Smooth muscle cell (in vitro differentiated cells): ENCODE measurements around the gene KRT78. TPM values are rescaled to one million over a fixed set of nuclear protein-coding genes. Genes with fewer than 3 reads are reported as not detected.

Experiments
- DNase-seq: peaks from one replicate; lab custom pipeline; 2025; ENCODE audit not compliant: unreplicated experiment; lab: John Stamatoyannopoulos, UW
- H2AFZ ChIP-seq: fragments of 200-600 bp; sonication (generic); 2 replicates; pipeline ENCODE4 v1.6.0; 2016; ENCODE audit warnings: antibody characterized with exemption, low read depth, mild to moderate bottlenecking
- H3F3A ChIP-seq: fragments of 200-600 bp; sonication (generic); 2 replicates; pipeline ENCODE4 v1.6.0; 2017; ENCODE audit warnings: antibody characterized with exemption, low read depth
- H3K27ac ChIP-seq: fragments of 200-600 bp; sonication (generic); 2 replicates; pipeline ENCODE4 v1.5.1; 2016; ENCODE audit warnings: low read depth, mild to moderate bottlenecking
- H3K27me3 ChIP-seq: fragments of 200-600 bp; sonication (generic); 2 replicates; pipeline ENCODE4 v1.6.1; 2016; ENCODE audit warnings: low read depth, mild to moderate bottlenecking
- H3K36me3 ChIP-seq: fragments of 200-600 bp; sonication (generic); 2 replicates; pipeline ENCODE4 v1.5.1; 2016; ENCODE audit warnings: low read depth
- H3K4me1 ChIP-seq: fragments of 200-600 bp; sonication (generic); 2 replicates; pipeline ENCODE4 v1.5.1; 2016; ENCODE audit warnings: low read depth
- H3K4me2 ChIP-seq: fragments of 200-600 bp; sonication (generic); 2 replicates; pipeline ENCODE4 v1.6.0; 2016; ENCODE audit warnings: mild to moderate bottlenecking
- H3K4me3 ChIP-seq: fragments of 200-600 bp; sonication (generic); 2 replicates; pipeline ENCODE4 v1.5.1; 2016; ENCODE audit warnings: mild to moderate bottlenecking
- H3K79me2 ChIP-seq: fragments of 200-600 bp; sonication (generic); 2 replicates; pipeline ENCODE4 v1.6.0; 2016; ENCODE audit warnings: low read depth, mild to moderate bottlenecking
- H3K9ac ChIP-seq: fragments of 200-600 bp; sonication (generic); 2 replicates; pipeline ENCODE4 v1.6.0; 2016; ENCODE audit warnings: low read depth
- H3K9me3 ChIP-seq: fragments of 200-600 bp; sonication (generic); replicated peaks from 2 replicates; pipeline ENCODE4 v1.5.1; 2016; ENCODE audit warnings: low read depth
- H4K20me1 ChIP-seq: fragments of 200-600 bp; sonication (generic); 2 replicates; pipeline ENCODE4 v1.6.0; 2016; ENCODE audit warnings: low read depth
- WGBS: methylation state at CpG from one replicate; pipeline ENCODE4 v1.1.7; 2016; ENCODE audit warnings: low lambda C conversion rate; 5-methylcytosine and 5-hydroxymethylcytosine counted together
- polyA plus RNA-seq: library from polyadenylated mRNA; unstranded; fragments of >200 nt; fragmentation: Nextera tagmentation; extraction: Ambion mirVana; gene quantifications from 2 replicates; pipeline ENCODE4 v1.2.1, GENCODE V29; 2016
- total RNA-seq: library from RNA; depleted of rRNA; stranded (reverse); fragments of >200 nt; gene quantifications from 2 replicates; pipeline ENCODE4 v1.2.3, GENCODE V29; 2014
- TF ChIP-seq, protein P1 (sequence below): fragments of 200-600 bp; sonication (generic); IDR thresholded peaks from 2 replicates; pipeline ENCODE4 v1.5.1; 2017; ENCODE audit warnings: borderline replicate concordance, mild to moderate bottlenecking, antibody characterized with exemption; ENCODE audit not compliant: insufficient read depth, poor library complexity, severe bottlenecking

The KRT78 gene
- total and polyA plus RNA-seq, 2 experiments from 2014 or later: 1.6 to 2.7 TPM

DNA sequence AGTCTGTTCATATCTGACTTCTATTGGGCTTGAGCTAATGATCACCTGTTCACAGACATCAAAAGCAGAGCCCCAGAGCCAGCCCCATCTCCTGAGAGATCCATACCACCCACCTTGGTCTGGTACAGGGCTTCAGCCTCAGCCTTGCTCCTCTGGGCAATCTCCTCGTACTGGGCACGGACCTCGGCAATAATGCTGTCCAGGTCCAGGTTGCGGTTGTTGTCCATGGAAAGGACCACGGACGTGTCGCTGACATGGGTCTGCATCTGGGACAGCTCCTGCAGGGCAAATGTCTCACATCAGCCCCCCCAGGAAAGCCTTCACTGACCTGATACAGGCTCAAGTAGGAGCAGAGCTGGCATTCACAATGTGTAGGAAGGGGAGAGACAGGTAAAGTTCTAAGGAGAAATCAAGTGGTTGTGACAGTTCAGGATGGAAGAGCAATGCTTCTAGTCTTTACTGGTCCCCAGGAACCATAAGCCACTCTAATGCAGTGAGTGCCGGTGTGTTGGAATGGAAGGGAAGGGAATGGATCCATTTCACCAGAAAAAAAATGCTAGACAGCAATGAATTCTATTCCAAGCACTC, 40.1 kb downstream of the KRT78 start:
- H2AFZ ChIP-seq: no peak overlapping the region
- no peaks in the 10 kb centered on the region for H3K9me3 ChIP-seq
- WGBS: 92% methylated on average over 8 of the region's 8 CpGs
- H3K36me3 ChIP-seq: no peaks in the 10 kb centered on the region
- no peak overlapping the region for H3K9ac ChIP-seq
- no peaks in the 10 kb centered on the region for H3K79me2 ChIP-seq
- H3K27me3 ChIP-seq: peaks cover 26% of the 10 kb centered on the region
- no peak for DNase-seq
- no peaks in the 10 kb centered on the region for H3K4me1 ChIP-seq
- TF ChIP-seq, protein P1, sequence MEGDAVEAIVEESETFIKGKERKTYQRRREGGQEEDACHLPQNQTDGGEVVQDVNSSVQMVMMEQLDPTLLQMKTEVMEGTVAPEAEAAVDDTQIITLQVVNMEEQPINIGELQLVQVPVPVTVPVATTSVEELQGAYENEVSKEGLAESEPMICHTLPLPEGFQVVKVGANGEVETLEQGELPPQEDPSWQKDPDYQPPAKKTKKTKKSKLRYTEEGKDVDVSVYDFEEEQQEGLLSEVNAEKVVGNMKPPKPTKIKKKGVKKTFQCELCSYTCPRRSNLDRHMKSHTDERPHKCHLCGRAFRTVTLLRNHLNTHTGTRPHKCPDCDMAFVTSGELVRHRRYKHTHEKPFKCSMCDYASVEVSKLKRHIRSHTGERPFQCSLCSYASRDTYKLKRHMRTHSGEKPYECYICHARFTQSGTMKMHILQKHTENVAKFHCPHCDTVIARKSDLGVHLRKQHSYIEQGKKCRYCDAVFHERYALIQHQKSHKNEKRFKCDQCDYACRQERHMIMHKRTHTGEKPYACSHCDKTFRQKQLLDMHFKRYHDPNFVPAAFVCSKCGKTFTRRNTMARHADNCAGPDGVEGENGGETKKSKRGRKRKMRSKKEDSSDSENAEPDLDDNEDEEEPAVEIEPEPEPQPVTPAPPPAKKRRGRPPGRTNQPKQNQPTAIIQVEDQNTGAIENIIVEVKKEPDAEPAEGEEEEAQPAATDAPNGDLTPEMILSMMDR: no peak
- H3K4me2 ChIP-seq: no peak overlapping the region
- no peak overlapping the region for H3K4me3 ChIP-seq
- no peaks in the 10 kb centered on the region for H3F3A ChIP-seq
- H4K20me1 ChIP-seq: no peaks in the 10 kb centered on the region
- no peak overlapping the region for H3K27ac ChIP-seq

DNA sequence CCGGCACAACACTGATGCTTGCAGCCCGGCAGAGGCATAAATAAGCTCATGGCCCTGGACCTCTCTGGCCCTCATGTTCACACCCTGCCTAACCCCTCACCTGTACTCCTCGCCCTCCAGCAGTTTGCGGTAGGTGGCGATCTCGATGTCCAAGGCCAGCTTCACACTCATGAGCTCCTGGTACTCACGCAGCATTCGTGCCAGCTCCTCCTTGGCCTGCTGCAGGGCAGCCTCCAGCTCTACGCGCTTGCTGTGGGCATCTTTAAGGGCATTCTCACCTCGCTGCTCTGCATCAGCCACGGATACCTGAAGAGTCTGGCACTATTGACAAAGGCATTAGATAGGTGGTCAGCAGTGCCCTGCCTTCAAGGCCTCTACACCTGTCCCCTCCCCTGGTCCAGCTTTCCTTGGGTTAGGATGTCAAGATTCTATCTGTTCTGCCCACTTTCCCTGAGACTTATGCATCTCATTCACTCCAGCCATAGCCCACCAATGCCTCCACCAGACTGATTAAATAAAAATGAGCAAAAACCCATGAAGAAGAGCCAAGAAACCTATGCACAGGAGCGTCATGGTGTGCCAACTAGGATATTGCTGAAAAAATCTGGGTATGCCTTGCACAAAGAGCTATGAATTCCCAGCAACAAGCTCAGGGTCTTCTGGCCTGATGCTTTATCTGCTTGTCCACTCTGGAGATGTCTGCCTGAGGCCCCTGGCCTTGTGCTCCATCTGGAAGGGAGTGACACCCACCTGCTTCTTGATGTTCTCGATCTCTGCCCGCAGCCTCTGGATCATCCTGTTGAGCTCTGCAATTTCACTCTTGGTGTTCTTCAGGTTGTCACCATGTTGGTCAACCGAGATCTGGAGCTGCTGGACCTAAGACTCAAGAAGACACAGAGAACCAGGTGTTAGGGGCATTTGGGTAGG, 41.0 kb downstream of the KRT78 start:
- TF ChIP-seq, protein P1: no peak
- Histone ChIP-seq H3K4me2 (no peak overlapping the region), H3F3A (no peaks in the 10 kb centered on the region), H2AFZ (no peak overlapping the region), H3K4me3 (no peak overlapping the region), H3K9ac (no peak overlapping the region), H4K20me1 (no peaks in the 10 kb centered on the region), H3K36me3 (no peaks in the 10 kb centered on the region), H3K4me1 (no peaks in the 10 kb centered on the region), H3K79me2 (no peaks in the 10 kb centered on the region), H3K27ac (no peak overlapping the region), H3K27me3 (peaks cover 26% of the 10 kb centered on the region), H3K9me3 (no peaks in the 10 kb centered on the region)
- WGBS: 90% methylated on average over 16 of the region's 16 CpGs
- DNase-seq: no peak

DNA sequence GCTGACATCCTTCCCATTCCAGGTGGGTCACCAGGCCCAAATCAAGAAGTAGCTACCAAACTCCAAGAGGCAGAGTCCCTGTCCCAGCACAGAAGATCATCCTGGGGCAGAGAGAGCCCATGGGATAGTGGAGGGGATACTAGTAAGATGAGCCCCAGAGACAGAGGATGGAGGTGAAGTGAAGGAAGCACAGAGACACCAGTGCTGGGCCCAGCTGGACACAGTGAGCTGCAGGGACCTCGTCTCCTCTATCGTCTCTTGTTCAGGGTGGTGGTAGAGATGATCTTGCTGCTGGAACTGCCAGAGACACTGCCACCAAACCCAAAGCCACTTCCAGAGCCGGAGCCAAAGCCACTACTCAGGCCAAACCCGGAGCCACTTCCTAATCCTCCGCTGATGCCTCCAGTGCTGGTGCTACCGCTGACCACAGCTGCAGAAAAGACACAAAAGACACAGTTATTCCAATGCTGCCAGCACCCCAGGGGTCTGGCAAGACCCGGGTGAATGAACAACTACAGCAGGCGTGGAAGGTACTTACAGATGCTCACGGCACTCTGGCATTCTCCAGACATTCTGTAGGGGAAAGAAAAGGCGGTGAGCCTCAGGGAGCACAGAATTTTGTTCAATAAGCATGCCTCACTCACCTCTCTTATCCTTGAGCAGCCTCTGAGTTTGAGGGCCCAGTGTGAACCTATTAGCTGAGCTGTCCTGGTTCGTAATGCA, 41.8 kb downstream of the KRT78 start:
- Histone ChIP-seq H3F3A (no peaks in the 10 kb centered on the region), H3K36me3 (no peaks in the 10 kb centered on the region), H3K9ac (no peak overlapping the region), H3K9me3 (no peaks in the 10 kb centered on the region), H3K79me2 (no peaks in the 10 kb centered on the region), H3K4me3 (no peak overlapping the region), H4K20me1 (no peaks in the 10 kb centered on the region), H2AFZ (no peak overlapping the region), H3K4me2 (no peak overlapping the region), H3K27me3 (peaks cover 26% of the 10 kb centered on the region), H3K27ac (no peak overlapping the region), H3K4me1 (no peaks in the 10 kb centered on the region)
- no peak for DNase-seq
- 90% methylated on average over 11 of the region's 11 CpGs for WGBS
- TF ChIP-seq, protein P1: no peak
